Skeletal muscle satellite cell (primary cell): ENCODE results near the gene FAM90A26.
"Not testable (repeated sequence)": the region's sequence is repeated elsewhere in the genome, so short reads cannot be mapped to it uniquely, and the experiment has no call there.

Source experiments
- H3K27me3 ChIP-seq: 2 replicates; pipeline ENCODE4 v1.7.0; 2013; ENCODE audit warnings: low read length; ENCODE audit not compliant: control insufficient read depth, insufficient read depth
- H3K36me3 ChIP-seq: 2 replicates; pipeline ENCODE4 v1.7.0; 2013; ENCODE audit warnings: mild to moderate bottlenecking, control low read depth, low read length; ENCODE audit not compliant: insufficient read depth
- H3K4me1 ChIP-seq: 2 replicates; pipeline ENCODE4 v1.7.0; 2013; ENCODE audit warnings: low read length; ENCODE audit not compliant: control insufficient read depth, insufficient read depth
- H3K4me2 ChIP-seq: 2 replicates; pipeline ENCODE4 v1.7.0; 2013; ENCODE audit warnings: mild to moderate bottlenecking, low read length
- H3K4me3 ChIP-seq: 2 replicates; pipeline ENCODE4 v1.7.0; 2013; ENCODE audit warnings: low read length
- H3K9ac ChIP-seq: 2 replicates; pipeline ENCODE4 v1.7.0; 2013; ENCODE audit warnings: mild to moderate bottlenecking, low read depth, low read length, moderate library complexity
- H3K9me3 ChIP-seq: replicated peaks from 2 replicates; pipeline ENCODE4 v1.7.0; 2013; ENCODE audit warnings: mild to moderate bottlenecking, control low read depth, low read length

The FAM90A26 gene

GRCh38 chr4:9214701-9215100 lies 44.5 kb downstream of the FAM90A26 start:
- H3K4me3 ChIP-seq, H3K27me3 ChIP-seq, H3K36me3 ChIP-seq, H3K9ac ChIP-seq, H3K4me2 ChIP-seq, H3K9me3 ChIP-seq, H3K4me1 ChIP-seq: not testable (repeated sequence)

DNA sequence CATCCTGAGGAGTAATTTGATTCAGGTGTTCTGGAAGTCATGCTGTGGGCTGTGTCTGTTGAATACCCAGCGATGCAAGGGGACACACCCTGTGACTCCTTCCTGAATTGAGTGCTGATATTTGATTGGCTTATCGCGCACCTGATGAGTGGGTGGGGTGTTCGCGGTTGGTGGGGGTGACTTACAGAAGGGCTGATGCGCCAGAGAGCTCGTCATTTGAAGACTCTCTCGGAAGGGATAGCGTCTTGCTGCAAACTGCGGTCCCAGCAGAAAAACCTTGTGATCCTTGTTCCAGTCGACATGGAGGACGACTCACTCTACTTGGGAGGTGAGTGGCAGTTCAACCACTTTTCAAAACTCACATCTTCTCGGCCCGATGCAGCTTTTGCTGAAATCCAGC lies 44.9 kb downstream of the FAM90A26 start, which contains the start of gene USP17L11:
Gene USP17L11 (plus strand): TSS at position 301 of the 400 bp plus-strand sequence. CDS start 0 bp downstream, at position 301.
- H3K4me2 ChIP-seq, H3K4me3 ChIP-seq, H3K4me1 ChIP-seq, H3K9me3 ChIP-seq, H3K36me3 ChIP-seq, H3K9ac ChIP-seq, H3K27me3 ChIP-seq: not testable (repeated sequence)

- not testable (repeated sequence) for H3K36me3 ChIP-seq, H3K4me2 ChIP-seq, H3K27me3 ChIP-seq, H3K4me1 ChIP-seq, H3K9ac ChIP-seq, H3K4me3 ChIP-seq, H3K9me3 ChIP-seq
Measured at GRCh38 chr4:9219852-9220251, 49.6 kb downstream of the FAM90A26 start, which contains the start of gene USP17L12. TSS of gene USP17L12 (plus strand) at chr4:9220152. CDS start at chr4:9220152, 0 bp downstream.

- not testable (repeated sequence) for H3K4me2 ChIP-seq, H3K4me3 ChIP-seq, H3K27me3 ChIP-seq, H3K9me3 ChIP-seq, H3K36me3 ChIP-seq, H3K4me1 ChIP-seq, H3K9ac ChIP-seq
Measured at GRCh38 chr4:9224596-9224995, 54.4 kb downstream of the FAM90A26 start, which contains the start of gene USP17L13. TSS of gene USP17L13 (plus strand) at chr4:9224896. CDS start at chr4:9224896, 0 bp downstream.
